Activated T-helper 9 cell treated with anti-CD3 and anti-CD28 coated beads, Interleukin-2, amount 50 U/mL, for 16 hours (primary cell): Measurements from ENCODE around the gene KIF13A.
"Not testable (repeated sequence)": the region's sequence is repeated elsewhere in the genome, so short reads cannot be mapped to it uniquely, and the experiment has no call there.

Source experiments
- DNase-seq: peaks from one replicate; pipeline ENCODE4 v3.0.0-alpha.2; 2020; ENCODE audit warnings: low read depth

Gene KIF13A

DNA sequence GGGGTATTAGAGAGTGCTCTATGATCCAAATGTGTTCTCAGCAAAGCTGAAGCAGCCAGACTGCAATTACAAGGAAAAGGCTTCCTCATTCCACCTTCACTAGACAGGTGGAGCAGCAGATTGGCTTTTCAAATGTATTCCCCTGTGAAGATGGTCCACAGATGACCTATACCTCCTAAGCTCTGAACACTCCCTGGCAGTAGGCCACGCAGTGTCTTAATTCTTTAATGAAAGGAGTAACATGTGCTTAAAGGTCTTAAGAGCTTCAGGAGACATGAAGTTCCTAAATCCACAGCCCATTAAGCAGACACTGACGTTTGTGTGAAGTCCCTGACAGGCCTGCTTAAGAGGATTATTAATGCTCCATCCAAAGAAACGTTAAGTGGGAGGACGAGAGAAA, 141.8 kb downstream of the KIF13A start:
- no peak for DNase-seq

DNA sequence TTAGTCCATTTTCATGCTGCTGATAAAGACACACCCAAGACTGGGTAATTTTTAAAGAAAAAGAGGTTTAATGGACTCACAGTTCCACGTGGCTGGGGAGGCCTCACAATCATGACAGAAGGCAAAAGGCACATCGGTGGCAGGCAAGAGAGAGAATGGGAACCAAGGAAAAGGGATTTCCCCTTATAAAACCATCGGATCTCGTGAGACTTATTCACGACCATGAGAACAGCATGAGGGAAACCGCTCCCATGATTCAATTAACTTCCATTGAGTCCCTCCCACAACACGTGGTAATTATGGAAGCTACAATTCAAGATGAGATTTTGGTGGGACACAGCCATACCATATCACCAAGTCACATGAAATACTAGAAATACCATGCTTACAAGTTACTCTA, 142.5 kb downstream of the KIF13A start:
- DNase-seq = not testable (repeated sequence)

DNA sequence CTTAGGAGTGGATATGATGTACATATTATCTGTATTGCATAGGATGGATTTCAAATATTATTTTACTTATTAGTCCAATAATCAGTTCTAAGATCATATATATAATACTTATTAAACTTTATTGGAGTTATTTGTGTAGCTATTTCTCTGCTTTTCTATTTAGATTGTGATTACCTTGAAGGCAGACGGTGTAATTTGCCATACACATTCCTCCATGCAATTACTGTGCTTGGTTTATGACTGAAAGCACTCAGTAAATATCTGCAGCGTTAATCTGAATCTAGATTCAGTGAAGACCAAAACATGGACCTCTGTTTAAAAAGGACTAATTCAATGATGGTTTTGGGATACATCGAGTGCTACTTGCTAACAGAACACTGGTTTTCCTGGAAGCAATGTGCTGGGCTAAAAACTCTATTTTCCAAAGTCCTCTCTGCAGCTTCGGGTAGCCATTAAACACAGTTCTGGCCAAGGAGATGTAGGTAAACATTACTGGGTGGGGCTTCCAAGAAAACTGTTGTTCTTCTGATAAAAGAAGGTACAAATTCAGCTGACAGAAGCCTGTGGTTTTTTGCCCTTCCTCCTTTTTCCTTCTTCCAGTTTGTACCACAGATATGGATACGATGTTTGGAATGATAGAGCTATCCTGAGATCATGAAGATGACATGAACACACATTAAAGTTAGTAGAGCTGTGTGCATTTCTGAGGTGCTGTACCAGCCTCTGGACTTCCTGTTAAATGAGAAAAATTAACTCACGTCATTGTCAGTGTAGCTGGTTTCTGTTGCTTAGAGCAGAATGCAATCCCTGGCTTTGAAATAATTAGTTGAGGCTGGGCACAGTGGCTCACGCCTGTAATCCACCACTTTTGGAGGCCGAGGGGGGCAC, 144.3 kb downstream of the KIF13A start:
- no peak for DNase-seq

DNA sequence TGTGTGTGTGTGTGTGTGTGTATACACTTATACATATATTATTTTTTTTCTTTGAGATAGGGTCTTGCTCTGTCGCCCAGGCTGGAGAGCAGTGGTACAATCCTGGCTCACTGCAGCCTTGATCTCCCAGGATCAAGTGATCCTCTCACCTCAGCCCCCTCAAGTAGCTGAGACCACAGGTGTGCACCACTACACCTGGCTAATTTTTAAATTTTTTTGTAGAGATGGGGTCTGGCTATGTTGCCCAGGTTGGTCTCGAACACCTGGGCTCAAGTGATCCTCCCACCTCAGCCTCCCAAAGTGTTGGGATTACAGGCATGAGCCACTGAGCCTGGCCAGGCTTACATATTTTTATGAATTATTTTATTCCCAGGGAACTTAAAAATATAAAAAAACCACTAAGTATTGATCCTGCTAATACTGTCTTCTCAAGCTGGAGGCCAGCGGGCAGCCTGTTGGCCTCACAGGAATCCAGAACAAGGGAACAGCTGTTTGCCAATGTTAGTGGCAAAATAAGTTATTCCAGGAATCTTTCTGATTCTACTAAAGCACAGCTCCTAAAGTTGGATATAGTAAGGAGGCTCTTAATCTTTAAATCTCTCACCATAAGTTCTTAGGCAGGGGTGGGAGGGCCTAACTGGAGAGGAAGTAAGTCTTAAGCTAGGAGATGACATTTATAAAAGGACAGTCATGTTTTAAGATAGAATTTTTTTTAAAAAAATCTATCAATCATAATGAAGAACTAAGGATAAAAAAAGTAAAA, 145.2 kb downstream of the KIF13A start:
- DNase-seq = no peak

DNA sequence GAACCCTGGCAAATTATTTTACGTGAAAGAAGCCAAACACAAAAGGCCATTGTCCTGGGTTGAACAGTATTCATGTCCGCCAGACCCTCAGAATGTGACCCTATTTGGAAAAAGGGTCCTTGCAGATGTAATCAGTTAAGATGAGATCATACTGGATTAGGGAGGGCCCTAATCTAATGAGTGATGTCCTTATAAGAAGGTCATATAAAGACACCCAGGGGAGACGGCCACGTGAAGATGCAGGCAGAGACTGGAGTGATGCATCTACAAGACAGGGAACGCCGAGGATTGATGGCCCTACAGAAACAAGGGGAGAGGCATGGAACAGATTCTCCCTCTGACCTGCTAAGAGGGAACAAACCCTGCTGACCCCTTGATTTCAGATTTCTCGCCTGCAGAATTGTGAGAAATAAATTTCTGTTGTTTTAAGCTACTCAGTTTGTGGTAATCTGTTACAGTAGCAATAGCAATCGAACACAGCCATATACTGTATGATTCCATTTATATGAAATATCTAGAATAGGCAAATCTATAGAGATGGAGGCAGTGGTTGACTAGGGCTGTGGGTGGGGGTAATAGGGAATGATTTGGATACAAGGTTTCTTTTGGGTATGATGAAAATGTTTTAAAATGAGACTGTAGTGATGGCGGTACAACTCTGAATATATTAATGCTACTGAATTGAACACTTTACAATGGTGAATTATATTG, 147.8 kb downstream of the KIF13A start:
- no peak for DNase-seq

DNA sequence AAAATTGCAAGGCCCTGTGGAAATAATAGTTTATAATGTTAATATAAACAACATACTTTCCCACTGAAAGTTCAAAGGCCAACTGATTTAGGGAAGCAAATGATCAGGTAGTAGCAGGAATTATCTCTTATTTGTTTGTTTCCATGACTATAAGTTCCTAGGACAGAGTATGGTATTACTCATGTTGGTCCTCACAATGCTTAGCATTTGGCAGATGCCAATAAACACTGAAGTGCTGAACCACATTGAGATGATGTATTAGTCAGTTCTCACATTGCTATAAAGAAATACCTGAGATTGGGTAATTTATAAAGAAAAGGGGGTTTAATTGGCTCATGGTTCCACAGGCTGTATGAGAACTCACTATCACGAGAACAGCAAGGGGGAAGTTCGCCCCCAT, 151.1 kb downstream of the KIF13A start:
- DNase-seq = no peak

DNA sequence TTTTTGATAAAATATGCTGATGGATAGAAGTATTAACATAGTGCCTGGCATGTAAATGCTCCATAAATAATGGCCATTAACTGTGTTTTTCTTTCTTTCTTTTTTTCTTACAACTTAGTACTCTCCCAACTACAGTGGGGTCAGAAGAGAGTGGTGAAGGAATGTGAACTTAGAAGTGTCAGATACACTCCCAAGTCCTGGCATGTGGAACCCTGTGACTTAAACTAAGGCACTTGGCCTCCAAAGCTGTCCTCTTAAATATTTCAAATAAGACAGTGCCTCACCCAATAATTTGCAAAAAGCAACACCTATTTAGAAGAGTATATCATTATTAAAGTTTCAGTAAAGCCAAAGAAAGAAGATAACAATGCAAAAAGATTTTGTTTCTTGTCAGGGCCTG, 151.7 kb downstream of the KIF13A start:
- DNase-seq = no peak

DNA sequence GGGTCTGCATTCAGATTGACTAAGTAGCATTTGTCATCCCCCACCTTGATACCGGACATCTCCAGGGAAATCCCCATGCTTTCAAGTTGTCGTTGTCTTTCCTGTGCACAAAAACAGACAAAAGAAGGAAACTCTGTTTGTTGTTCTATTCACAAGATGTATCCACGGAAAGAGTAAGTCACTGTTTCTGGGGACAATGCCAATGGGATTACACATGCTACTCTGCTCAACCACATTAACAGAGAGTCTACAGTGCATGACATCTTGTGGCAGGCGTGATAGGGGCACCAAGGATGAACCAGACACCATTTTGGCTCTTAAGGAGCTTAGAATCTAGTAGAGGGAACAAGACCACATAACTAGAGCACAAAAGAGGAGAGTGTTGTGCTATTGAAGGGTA, 156.3 kb downstream of the KIF13A start:
- no peak for DNase-seq

DNA sequence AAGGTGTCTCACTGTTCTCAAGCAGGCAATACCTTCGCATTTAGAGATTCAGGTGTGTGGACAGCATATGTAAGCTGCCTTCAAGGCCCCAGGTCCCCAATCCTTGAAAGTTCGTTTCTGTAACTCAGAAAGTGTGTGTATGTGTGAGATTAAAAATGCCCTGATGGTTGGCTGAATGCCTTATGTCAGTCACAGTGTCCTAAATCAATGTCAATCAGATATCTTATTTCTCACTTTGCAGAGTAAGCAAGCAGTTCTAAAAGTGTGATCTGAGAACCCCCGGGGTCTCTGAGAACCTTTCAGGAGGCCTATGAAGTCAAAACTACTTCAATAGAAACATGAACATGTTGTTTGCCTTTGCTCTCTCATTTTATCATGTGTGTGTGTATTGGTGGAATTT, 157.5 kb downstream of the KIF13A start:
- no peak for DNase-seq

DNA sequence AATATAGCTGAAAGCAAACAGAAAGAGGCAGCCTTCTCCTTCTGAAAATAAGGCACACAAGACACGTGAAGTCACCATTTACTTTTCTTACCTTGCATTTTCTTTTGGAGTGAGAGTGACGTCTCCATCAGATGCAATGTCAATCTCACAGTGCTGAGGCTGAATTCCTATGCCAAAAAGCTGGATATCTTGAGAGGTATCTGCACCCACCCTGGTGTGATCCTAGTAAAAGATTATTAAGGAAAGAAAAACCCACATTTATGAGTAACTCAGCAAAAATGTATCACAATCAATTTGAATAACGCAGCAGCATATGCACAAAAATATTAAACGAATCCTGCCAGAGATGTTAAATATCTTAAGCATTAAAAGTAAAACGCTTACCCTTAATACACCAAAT, 159.3 kb downstream of the KIF13A start:
- no peak for DNase-seq

DNA sequence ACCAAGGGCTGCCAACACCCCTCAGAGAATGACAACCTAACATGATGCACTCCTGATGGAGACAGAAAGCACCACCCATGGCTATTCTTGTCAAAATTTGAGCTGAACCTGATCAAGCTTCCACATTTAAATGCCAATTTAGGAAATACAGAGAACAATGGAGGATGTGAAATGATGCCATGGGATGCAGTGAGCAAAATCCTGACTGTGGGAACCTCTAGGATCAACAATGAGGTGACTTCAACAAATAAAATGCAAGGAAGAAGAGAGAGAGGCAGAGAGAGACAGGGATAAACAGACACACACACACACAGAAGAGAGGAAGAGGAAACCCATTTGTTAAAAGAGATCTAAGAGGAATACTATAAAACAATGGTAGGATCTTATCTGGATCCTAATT, 161.1 kb downstream of the KIF13A start:
- no peak for DNase-seq

DNA sequence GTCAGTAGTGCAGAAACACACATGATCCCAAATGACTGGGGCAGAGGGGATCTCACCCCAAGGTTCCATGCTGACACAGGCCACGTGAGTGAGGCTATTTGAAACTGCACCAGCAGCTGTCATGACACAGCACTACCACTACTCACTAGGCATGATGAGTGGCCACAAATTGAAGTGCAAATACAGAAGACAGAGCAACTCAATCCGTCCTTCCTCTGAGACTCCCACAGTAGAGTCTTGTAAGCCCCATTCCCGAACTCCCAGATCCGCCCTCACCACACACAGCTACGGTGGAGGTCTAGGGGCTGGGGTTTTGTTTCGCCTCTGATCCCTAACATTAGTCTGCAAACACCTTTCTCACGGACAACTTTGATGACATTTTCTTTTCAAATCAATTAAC, 167.4 kb downstream of the KIF13A start:
- no peak for DNase-seq

DNA sequence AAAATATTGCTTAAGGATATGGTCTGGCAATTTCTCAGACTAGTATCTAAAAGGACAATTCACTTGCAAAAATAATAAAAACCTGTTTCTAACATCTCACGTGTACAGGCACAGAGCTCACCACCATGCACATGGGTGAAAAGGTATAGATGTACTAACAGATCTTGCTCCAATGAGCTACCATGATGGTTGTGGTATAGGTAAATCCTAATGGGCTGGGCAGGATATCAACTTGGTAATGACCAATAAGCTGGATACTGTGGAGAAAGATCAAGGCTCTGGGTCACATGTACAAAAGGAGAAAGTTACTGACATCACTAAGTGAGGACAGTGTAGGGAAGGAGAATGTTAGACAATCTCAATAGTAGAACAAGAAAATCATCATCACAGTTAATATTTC, 169.7 kb downstream of the KIF13A start:
- DNase-seq = no peak

DNA sequence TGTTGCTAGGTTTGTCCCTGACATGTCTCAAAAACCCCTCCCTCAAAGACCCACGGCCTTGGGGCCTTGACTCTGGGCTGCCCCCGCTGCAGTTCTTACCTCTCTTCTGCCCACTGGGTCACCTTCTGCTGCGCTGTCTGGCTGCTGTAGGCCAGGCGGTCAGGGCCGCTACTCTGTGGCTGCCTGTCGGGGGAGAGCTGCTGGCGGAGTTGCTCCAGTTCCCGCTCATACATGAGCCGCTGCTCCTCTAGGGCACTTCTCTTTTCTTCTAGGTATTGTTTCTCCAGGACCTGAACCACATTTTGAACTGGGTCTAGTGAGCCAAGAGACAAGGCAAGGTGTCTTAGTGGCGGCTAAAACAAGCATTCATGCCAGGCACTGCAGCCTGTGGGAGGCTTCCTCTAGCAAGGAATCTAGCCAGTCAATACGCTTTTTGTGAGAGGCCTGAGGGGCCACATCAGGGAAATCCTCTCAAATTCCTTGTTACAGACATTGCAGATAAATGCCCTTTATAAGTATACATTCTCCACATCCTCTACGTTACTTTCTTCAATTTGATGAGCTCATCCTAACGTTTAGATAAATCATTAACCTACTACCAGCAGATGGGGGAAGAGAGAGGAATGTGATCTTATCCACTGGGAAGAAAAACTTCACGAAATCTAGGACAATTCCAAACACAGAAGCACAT, 170.4 kb downstream of the KIF13A start:
- no peak for DNase-seq

DNA sequence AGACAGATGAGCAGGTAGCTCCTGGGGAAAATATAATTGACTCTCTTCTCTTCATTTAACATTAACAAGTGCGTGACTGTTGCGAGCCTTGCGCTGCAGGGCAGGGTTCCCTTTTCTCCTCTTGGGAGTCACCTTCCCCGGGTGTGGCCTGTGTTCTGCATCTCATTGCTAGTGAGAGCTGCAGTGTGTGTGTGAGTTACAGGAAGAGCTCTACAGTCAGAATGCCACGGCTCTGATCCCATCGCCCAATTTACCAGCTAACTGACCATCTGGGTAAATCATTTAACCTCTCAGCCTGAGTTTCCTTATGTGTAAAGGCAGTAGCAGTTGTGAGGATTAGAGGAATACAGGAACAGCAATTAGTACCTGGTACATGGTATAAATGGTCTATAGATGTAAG, 173.9 kb downstream of the KIF13A start:
- no peak for DNase-seq

DNA sequence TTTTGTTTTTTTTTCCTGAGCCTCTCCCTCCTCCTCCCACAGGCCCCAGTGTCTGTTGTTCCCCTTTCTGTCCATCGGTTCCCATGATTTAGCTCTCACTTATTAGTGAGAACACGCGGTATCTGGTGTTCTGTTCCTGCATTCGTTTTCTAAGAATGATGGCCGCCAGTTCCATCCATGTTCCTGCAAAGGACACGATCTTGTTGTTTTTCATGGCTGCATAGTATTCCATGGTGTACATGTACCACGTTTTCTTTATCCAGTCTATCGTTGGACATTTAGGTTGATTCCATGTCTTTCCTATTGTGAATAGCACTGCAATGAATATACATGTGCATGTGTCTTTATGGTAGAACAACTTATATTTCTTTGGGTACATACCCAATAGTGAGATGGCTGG, 175.1 kb downstream of the KIF13A start:
- no peak for DNase-seq

DNA sequence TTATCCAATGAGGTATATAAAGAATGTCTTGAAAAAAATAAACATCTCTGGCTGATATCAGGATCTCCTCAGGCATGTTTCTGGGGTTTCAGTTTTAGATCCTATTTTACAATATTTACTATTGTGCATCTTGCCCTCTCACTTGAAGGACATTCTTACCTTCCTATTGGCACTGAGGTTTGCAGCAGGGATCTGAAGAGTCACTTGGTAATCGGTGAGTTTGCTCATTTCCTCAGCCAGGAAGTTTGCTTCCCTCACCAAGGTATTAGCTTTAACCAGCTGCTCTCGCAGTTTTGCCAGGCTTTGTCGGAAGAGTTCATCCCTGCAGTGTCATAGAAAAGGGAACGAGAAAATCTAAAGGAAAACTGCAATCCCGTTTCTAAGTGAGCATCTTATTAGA, 178.8 kb downstream of the KIF13A start:
- DNase-seq = no peak

DNA sequence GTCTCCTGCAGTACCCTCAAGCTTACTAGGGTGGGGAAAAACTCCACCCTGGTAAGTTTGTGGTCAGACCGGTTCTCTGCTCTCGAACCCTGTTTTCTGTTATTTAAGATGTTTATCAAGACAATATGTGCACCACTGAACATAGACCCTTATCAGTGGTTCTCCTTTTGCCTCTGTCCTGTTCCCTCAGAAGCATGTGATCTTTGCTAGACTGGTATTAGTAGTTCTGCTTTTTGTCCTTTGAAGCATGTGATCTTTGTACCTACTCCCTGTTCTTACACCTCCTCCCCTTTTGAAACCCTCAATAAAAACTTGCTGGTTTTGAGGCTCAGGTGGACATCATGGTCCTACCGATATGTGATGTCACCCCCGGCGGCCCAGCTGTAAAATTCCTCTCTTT, 180.0 kb downstream of the KIF13A start:
- DNase-seq = not testable (repeated sequence)

DNA sequence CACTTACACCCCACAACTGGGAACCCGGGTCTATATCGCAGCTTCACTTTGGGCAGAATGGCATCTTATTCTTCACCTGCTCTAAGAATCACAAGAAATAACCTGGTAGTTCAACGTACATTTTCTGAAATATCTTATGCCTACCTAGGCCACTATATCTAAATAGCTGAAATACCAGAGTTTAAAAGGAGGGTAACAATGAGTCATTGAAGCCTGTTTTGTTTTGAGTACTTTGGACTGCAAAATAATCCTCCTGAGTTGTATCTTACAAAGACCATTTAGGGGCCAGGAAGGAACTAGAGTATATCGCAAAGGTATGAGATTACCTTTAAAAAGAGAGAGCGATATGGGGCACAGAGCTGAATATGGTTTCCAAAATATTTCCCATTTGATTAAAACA, 184.0 kb downstream of the KIF13A start:
- no peak for DNase-seq

DNA sequence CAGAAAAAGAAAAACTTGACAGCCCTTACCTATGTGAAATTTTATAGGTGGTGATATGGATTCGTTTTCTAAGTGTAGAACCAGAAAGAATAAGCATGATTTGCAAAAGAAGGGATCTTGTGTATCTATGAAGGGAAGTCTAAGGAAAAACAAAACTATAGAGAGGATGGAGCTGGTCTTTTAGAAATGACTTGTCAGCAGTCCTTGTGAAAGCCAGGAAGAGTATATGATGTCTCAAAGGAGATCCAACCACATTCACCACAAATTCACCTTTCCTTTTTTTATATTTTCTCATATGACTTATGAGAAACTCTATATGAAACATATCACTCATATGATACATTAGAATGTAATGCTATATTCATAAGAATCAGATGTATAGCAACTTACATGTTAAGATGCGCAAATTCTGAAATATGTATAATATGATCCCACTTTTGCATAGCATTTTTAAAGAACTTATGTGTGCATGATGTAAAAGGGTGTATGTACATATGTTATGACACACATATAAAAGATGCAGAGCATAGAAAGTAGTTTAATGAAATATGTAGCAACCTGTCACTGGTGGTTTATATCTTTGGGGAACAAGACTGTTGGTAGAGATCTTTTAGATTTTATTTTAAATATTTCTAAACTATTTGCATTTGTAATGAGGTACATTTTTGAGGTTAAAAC, 188.8 kb downstream of the KIF13A start:
- no peak for DNase-seq

DNA sequence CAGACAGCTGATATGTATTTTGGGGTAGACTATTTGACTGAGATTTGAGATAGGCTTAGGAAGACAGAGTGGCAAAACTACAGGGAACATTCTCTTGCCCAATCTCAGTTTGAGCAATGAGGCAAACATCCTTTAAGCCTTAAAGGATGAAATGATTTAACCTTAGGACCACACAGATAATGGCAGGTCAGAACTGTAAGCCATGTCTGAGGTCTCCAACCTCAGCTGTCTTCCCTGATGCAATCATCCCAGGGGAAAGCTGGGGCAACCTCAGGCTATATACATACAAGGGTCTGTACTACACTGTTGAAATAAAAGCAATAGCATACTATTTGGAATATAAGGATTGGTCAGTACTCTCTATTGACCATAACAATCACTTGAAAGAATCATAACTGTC, 196.9 kb downstream of the KIF13A start:
- DNase-seq = no peak
